Measurements from ENCODE around the gene INCA1. TPM values are rescaled to one million over a fixed set of nuclear protein-coding genes. Genes with fewer than 3 reads are reported as not detected.

INCA1 gene
- total and polyA plus RNA-seq, 2 of the 13 experiments (the other 11 are each of a cell fraction or from before 2014, with no cell fraction given) = 0.93 to 2.6 TPM

DNA sequence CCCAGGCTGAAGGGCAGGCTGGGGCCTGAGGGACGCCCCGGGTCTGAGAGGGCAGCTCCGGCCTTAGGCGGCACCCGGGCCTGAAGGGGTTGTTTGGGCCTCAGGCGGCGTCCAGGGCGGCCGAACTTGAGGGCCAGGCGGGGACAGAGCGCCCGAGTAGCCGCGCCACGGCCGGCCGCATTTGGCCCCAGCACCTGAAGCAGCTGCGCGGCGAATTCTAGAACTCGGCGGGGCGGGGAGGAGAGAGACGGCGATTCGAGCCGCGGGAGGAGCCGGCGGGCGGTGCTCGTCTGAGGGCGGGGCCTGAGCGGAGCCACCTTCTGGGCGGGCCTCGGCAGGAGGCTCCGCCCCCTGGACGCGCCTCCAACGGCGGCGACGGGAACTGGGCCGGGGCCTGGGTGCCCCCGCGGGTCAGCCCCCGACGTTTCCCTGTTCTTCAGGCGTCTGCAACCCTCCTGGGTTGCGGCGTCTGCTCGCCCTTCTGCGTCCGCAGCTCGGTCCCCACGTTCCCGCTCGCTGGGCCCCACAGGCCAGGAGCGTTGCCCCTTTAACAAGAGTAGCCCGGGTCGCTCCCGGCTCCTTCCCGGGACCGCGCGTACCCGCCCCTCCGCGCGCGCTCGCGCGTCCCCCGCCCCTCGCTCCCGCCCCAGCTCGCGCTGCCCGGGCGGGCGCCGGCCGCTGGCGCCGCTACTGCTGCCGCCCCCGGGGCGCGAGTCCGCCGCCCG, at the start of gene INCA1, which contains the start of gene KIF1C (continued):
- TF ChIP-seq HMGXB3 (CRISPR knock-in tag; IDR thresholded peaks at IDR 0.05; ENCODE audit: borderline replicate concordance) (no peak), ZNF558 (CRISPR knock-in tag; IDR thresholded peaks at IDR 0.05; ENCODE audit: borderline replicate concordance) (no peak), NCOA2 (CRISPR knock-in tag; IDR thresholded peaks at IDR 0.05) (peak; percentile 11; the same call in 1 of the 2 replicates), IKZF4 (CRISPR knock-in tag; IDR thresholded peaks at IDR 0.05; ENCODE audit: borderline replicate concordance, low read depth, not compliant biosample characterization) (no peak), ZNF136 (CRISPR knock-in tag; IDR thresholded peaks at IDR 0.05; ENCODE audit: low read depth) (peak; percentile 77; the same call in 1 of the 2 replicates), NCOA5 (CRISPR knock-in tag; IDR thresholded peaks at IDR 0.05) (no peak), ZNF709 (CRISPR knock-in tag; IDR thresholded peaks at IDR 0.05) (peak; percentile 76)

- WGBS (ENCODE audit: low lambda C conversion rate) = 2% methylated on average over 6 of the region's 6 CpGs
- intact Hi-C loops (cut with micrococcal nuclease; ENCODE audit: unreplicated experiment) (no loop called here), in situ Hi-C loops (cut with HindIII; ENCODE audit: extremely low pct_ligation_motif_present, low pct_unique_long_range_greater_than_20kb) (no loop called here)
- H3K4me3 ChIP-seq (replicated peaks in 1 of 3; ENCODE audit: insufficient read depth in 1 of 3, low read depth in 2 of 3, low read length in 3 of 3) = no peak overlapping the region
- DNase-seq (ENCODE audit: low spot score) (no peak), FAIRE-seq (no peak), ATAC-seq (peak; percentile 18; the same call in 2 of the 3 replicates)
- H4K20me1 ChIP-seq (ENCODE audit: insufficient read depth, low read length) = no peaks in the 10 kb centered on the region
- H3K27ac ChIP-seq (ENCODE audit: extremely low read length, insufficient read depth, low read length) = no peak overlapping the region
- peak overlapping the region; percentile 5; the same call in 1 of the 2 replicates for H3K4me2 ChIP-seq (ENCODE audit: low read depth, low read length)
- no peaks in the 10 kb centered on the region for H3K36me3 ChIP-seq (replicated peaks in 1 of 2; ENCODE audit: control insufficient read depth in 1 of 2, insufficient read depth in 2 of 2, low read length in 2 of 2)
- H3K79me2 ChIP-seq (ENCODE audit: insufficient read depth, low read length) = no peaks in the 10 kb centered on the region
- POLR2A ChIA-PET = no interaction called here
- CTCF ChIA-PET (ENCODE audit: low intra/inter-chr PET ratio, low total read pairs) = no interaction called here
- no peak overlapping the region for H2AFZ ChIP-seq (ENCODE audit: low read length)
- BruUV-seq (replicated peaks) = no TSS peak
- peaks cover 33% of the 10 kb centered on the region for H3K4me1 ChIP-seq (ENCODE audit: insufficient read depth, low read length)
- no peaks in the 10 kb centered on the region for H3K9me3 ChIP-seq (ENCODE audit: low read length)
- H3K9ac ChIP-seq (ENCODE audit: insufficient read depth, low read depth, low read length) = no peak overlapping the region
- H3K27me3 ChIP-seq (ENCODE audit: control insufficient read depth in 1 of 2, insufficient read depth in 2 of 2, low read length in 2 of 2) = no peaks in the 10 kb centered on the region; a peak in 1 of 5 replicates
- TF ChIP-seq, protein P1, sequence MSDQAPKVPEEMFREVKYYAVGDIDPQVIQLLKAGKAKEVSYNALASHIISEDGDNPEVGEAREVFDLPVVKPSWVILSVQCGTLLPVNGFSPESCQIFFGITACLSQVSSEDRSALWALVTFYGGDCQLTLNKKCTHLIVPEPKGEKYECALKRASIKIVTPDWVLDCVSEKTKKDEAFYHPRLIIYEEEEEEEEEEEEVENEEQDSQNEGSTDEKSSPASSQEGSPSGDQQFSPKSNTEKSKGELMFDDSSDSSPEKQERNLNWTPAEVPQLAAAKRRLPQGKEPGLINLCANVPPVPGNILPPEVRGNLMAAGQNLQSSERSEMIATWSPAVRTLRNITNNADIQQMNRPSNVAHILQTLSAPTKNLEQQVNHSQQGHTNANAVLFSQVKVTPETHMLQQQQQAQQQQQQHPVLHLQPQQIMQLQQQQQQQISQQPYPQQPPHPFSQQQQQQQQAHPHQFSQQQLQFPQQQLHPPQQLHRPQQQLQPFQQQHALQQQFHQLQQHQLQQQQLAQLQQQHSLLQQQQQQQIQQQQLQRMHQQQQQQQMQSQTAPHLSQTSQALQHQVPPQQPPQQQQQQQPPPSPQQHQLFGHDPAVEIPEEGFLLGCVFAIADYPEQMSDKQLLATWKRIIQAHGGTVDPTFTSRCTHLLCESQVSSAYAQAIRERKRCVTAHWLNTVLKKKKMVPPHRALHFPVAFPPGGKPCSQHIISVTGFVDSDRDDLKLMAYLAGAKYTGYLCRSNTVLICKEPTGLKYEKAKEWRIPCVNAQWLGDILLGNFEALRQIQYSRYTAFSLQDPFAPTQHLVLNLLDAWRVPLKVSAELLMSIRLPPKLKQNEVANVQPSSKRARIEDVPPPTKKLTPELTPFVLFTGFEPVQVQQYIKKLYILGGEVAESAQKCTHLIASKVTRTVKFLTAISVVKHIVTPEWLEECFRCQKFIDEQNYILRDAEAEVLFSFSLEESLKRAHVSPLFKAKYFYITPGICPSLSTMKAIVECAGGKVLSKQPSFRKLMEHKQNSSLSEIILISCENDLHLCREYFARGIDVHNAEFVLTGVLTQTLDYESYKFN (CRISPR knock-in tag; conservative IDR thresholded peaks at IDR 0.05) = peak; percentile 31
- TF ChIP-seq, protein P2, sequence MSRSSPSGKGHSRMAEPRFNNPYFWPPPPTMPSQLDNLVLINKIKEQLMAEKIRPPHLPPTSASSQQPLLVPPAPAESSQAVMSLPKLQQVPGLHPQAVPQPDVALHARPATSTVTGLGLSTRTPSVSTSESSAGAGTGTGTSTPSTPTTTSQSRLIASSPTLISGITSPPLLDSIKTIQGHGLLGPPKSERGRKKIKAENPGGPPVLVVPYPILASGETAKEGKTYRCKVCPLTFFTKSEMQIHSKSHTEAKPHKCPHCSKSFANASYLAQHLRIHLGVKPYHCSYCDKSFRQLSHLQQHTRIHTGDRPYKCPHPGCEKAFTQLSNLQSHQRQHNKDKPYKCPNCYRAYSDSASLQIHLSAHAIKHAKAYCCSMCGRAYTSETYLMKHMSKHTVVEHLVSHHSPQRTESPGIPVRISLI (CRISPR knock-in tag; IDR thresholded peaks at IDR 0.05; ENCODE audit: borderline replicate concordance) = peak; percentile 53; the same call in 1 of the 2 replicates
- TF ChIP-seq ZSCAN20 (CRISPR knock-in tag; IDR thresholded peaks at IDR 0.05; ENCODE audit: borderline replicate concordance) = no peak
- TF ChIP-seq HNF4G (IDR thresholded peaks at IDR 0.05; ENCODE audit: borderline replicate concordance, low read depth, low read length) = 0 out of 2 replicates have a peak, but pooled peaks have one; percentile 4
- no peak for TF ChIP-seq HNF4G (CRISPR knock-in tag; IDR thresholded peaks at IDR 0.05; ENCODE audit: borderline replicate concordance, low read depth)
These were observed 48.2 kb upstream of the INCA1 start for GRCh38 chr17:5045496-5045895.

All from HepG2 (cell line).